Posterior vena cava (tissue), 2 donors: ENCODE measurements around the gene SORBS1. TPM values are rescaled to one million over a fixed set of nuclear protein-coding genes. Genes with fewer than 3 reads are reported as not detected.

ENCODE experiments used
- DNase-seq: peaks from one replicate; pipeline ENCODE4 v3.0.0-alpha.2; 2020; ENCODE audit warnings: low spot score
- intact Hi-C, 2 donors: fragments of 100-400 bp; cut with DNase I; formaldehyde crosslinking; loops; one replicate each; pipeline versions ENCODE4 v1.14.1 to v1.14.2; 2022 to 2023
- total RNA-seq, 2 donors: library from RNA; stranded (reverse); fragmentation: NEBNext Ultra II Directional; extraction: Animal tissue kit (Norgen Biotek cat#: 25700); gene quantifications; one replicate each; pipeline ENCODE4 v1.2.1, GENCODE V29; 2021
- donor health status: DM: yes; HTN: yes; CAD: no.
- donor health status: DM: yes; HTN: yes; CAD: no.

SORBS1 gene
- total RNA-seq, 2 donors from 2014 or later = 1,013 to 1,390 TPM

GRCh38 chr10:95454940-95455339 lies 106.2 kb downstream of the SORBS1 start:
- intact Hi-C loops = no loop called here

DNA sequence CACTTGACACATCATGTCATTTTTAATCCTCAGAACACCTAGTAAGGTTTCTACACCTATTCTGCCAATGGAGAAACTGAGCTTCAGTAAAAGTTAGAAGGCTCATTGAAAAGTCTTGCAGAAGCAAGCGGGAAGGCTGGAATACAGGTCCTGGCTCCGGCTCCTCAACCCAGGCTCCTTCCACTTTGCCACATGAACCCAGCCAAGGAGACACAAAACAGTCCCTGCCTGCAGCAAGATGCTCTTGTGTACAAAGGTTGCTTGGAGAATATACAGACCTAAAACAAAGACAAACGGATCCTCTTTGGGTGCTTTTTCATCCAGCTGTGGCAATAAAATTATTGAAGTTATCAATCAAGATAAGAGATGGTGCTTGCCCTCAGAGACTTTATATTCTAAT lies 106.8 kb downstream of the SORBS1 start:
- intact Hi-C loops = no loop called here
- no peak for DNase-seq

More at GRCh38 chr10:95454940-95455339, 106.2 kb downstream of the SORBS1 start:
- no peak for DNase-seq

- no peak for DNase-seq
- intact Hi-C loops = no loop called here
Observed at GRCh38 chr10:95451568-95452524, 109.3 kb downstream of the SORBS1 start.

DNA sequence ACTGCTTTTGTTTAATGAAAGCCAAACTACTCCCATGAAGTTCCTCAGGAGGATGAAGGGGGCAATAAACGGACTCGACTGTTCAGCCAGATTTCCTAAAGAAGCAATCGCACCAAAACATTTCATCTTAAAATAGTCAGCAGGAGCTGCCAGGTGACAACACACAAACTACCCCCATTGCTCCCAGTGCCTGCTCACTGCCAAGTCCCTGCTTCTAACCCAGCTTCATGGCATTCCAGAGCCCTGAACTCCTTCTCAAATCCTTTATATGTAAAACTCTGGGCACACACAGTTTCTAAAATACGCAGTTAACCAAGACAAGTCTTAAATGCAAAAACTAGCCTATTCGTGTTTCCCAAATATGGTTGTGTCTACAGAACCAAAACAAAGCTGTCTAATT lies 110.0 kb downstream of the SORBS1 start:
- no peak for DNase-seq
- intact Hi-C loops = no loop called here

- intact Hi-C loops = no loop called here
- no peak for DNase-seq
Observed at GRCh38 chr10:95450188-95450587, 111.0 kb downstream of the SORBS1 start.

DNA sequence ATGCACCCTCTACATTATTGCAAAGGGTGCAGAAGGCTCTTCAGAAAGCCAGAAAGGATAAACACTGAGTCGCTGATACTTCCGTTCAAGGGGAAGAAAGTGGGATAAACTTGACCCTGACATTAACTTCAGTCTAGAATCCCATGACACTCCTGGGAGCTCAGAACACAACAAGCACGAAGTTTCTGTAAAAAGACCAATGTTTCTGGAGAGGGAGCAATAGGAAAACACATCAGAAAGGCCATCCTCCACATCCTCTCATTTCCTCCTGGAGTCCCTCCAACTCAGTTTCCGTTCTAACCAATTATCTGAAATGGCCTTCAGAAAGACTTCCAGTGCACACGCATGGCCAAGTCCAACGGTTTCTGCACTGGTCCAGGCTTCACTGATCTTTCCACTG lies 113.5 kb downstream of the SORBS1 start:
- DNase-seq = no peak
- intact Hi-C loops = loop anchor here in 1 of 2 donors (10.0 kb wide), 1 partner anchor 157 kb away; no protein-coding TSS in a partner anchor

DNA sequence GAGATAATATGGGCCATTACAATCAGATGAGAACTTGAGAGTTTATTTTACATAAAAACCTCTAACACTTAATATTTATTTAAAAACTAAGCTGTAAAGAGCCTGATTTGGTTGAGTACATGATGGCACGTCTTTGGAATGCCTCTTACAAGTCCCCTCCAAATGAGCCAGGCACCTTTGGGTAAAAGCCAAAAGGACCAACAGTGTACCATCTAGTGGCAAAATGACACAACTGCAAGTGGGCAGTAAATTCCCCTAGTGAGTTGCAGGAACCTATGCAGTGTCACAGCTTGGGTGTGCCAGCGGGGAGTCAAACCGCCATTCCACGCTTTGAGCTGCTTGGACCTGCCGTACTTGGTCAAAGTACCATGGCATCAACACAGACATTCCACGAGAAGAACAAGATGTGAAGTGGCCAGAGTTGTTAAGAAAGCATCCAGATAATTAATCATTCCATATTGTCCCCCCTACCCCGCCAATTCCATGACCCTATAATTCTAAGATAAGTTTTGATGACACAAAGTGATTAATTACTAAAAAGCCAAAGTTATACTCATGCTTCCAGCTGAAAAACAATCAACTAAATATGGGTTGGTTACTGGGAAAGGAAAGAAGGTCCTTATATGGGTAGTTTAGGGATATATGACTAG lies 115.2 kb downstream of the SORBS1 start:
- intact Hi-C loops = loop anchor here in 1 of 2 donors (10.0 kb wide), 1 partner anchor 159 kb away; no protein-coding TSS in a partner anchor

GRCh38 chr10:95445223-95445836 lies 115.8 kb downstream of the SORBS1 start:
- peak; percentile 94 for DNase-seq
- intact Hi-C loops = loop anchor here in 1 of 2 donors (10.0 kb wide), 1 partner anchor 159 kb away; no protein-coding TSS in a partner anchor

More for the DNA sequence above, 115.2 kb downstream of the SORBS1 start:
- no peak for DNase-seq

GRCh38 chr10:95444792-95445191 lies 116.4 kb downstream of the SORBS1 start:
- DNase-seq = no peak
- intact Hi-C loops = loop anchor here in 1 of 2 donors (10.0 kb wide), 1 partner anchor 160 kb away; no protein-coding TSS in a partner anchor

- intact Hi-C loops = loop anchor here in 1 of 2 donors (10.0 kb wide), 1 partner anchor 161 kb away; no protein-coding TSS in a partner anchor
- DNase-seq = no peak
Observed at GRCh38 chr10:95443636-95444035, 117.5 kb downstream of the SORBS1 start.

DNA sequence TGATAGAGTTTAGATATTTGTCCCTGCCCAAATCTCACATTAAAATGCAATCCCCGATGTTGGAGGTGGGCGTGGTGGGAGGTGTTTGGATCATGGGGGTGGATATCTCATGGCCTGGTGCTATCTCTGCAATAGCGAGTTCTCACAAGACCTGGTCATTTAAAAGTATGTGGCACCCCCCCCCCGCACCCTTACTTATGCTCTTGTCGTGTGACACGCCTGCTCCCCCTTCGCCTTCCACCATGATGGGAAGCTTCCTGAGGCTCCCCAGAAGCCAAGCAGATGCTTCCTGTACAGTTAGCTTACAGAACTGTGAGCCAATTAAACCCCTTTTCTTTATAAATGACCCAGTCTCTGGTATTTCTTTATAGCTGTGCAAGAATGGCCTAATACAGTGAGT lies 118.8 kb downstream of the SORBS1 start:
- no peak for DNase-seq
- intact Hi-C loops = loop anchor here in 1 of 2 donors (10.0 kb wide), 1 partner anchor 162 kb away; no protein-coding TSS in a partner anchor

DNA sequence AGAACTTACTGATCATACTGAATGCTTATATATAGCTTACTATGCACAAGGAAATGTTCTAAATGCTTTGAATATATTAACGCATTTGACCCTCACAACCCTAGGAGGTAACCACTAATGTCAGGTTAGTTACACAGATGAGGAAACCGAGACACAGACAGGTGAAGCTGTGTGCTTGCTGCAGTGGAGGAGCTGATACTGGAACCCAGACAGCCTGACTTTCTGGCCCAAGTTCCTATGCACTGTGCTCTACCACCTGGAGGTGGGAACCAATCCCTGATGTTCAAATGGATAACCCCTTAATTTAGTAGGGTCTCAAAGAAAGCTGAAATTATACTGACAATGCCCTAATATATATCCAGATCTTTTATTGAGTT lies 119.6 kb downstream of the SORBS1 start:
- no peak for DNase-seq
- intact Hi-C loops = loop anchor here in 1 of 2 donors (10.0 kb wide), 1 partner anchor 163 kb away; no protein-coding TSS in a partner anchor

DNA sequence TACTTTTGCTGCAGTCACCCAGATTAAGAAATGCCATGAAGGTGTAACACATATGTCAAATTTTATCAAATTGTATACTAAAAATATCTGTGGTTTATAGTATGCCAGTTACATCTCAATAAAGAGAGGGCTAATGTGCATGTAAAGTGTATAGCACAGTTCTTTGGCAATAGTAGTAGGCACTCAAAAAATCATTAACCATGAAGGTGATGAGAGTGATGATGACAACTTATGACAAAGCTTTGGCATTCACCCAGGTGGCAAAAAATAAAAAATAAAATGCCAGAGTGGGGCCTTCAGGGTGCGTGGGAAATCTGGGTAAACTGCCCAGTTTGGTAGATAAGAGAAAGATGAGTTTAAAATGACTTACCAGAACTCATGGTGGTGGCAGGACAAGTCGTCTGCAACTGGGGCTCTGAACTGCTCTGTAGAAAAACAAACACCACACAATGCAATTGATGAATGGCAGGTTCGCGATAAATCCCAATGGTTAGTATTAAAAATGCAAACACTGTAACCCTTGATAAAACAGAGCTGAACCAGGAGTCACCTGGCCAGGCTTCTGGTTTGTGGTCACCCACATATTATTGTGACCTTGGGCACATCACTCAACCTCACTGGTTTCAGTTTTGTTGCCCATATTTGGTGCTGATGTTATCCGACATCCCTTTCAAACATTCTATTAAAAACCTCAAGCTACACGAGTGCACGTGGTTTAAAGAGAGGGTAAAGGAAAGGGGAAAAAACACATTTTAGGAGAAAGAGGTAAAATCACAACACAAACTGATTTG lies 120.2 kb downstream of the SORBS1 start:
- intact Hi-C loops = loop anchor here in 1 of 2 donors (10.0 kb wide), 1 partner anchor 164 kb away; no protein-coding TSS in a partner anchor
- DNase-seq = no peak

DNA sequence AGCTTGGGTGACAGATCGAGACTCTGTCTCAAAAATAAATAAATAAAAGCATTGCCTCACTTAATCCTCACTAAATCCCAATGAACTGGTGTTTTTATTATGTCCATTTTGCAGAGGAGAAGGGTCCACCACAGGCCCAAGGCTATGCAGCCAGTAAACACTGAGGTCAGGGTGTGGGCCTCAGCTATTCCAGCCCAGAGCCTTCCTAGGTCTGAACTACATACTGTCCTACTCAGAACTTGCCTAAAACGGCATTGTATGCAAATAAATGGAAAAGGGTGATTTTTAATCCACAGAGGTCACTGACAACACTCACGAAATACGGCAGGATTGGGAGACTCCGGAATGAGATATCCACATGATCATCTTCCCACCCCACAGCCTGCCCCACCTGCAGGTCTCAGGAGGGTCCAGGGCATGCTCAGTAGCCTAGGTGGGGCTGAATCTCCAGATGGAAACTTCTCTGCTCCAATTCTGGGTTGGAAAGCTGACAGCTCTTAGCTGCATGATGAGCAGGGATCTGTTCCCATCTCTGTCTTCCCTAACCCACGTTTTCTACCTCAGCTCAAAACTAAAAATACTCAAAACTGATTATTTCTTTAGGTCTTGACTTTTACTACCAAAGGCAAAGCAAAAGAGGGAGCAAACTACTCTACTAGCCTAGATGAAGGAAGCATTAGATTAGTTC lies 121.0 kb downstream of the SORBS1 start:
- intact Hi-C loops = loop anchor here in 1 of 2 donors (10.0 kb wide), 1 partner anchor 165 kb away; no protein-coding TSS in a partner anchor
- DNase-seq = no peak

DNA sequence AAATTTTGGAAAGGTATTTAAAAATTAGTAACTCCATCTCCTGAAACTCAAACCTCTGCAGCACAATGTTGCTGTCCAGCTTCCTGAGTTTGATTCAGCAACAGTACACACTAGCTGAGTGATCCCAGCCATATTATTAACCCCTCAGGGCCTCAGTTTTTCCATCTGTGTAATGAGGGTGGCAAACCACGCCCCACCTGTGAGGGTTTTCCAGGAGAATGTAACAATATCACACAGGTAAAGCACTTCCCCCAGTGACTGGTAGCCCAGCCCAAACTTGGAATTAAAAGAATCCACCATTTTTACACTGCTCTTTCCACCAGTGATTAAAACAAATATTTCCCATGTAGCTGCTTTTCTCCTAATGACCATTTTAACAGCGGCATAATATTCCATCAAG lies 122.4 kb downstream of the SORBS1 start:
- intact Hi-C loops = no loop called here
- DNase-seq = no peak

DNA sequence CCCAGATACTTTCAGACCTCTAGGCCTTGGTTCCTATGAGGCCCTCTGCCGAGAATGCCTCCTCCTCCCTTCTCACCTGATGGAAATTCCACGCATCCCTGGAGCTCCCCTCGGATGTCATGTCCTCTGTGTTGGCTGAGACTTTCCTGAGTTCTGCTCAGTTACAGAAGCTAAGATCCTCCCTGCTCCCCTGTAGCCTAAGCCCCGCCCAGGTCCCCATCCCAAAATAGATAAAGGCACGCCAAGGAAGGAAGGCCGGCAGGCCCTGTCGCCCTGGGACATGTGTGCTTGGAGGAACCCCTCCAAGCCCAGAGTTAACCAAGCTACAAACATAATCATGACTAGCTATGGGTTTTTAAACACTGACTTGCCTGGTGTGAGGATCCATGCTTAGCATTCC lies 123.5 kb downstream of the SORBS1 start:
- DNase-seq = no peak
- intact Hi-C loops = no loop called here

GRCh38 chr10:95435548-95436279 lies 125.5 kb downstream of the SORBS1 start:
- intact Hi-C loops = no loop called here
- no peak for DNase-seq
